Calu3 (cell line): Measurements from ENCODE around the gene WDR82. TPM values are rescaled to one million over a fixed set of nuclear protein-coding genes. Genes with fewer than 3 reads are reported as not detected.

Experiments used
- BruUV-seq: library from RNA; stranded (reverse); fragments of 400-500 nt; replicated peaks from 2 replicates; lab custom pipeline; 2021; lab: Mats Ljungman, UMichigan
- CTCF ChIA-PET: fragments of 300-600 bp; sonication (Branson Sonifier 250); formaldehyde crosslinking; loops from one replicate; lab custom pipeline; 2022; ENCODE audit warnings: antibody characterized with exemption; lab: Charles Lee
- DNase-seq: peaks from one replicate; pipeline ENCODE4 v3.0.0; 2022
- H3K27ac Mint-ChIP-seq: one replicate; pipeline ENCODE4 v1.8.0; 2022; ENCODE audit warnings: mixed read lengths; ENCODE audit not compliant: unreplicated experiment
- H3K27me3 Mint-ChIP-seq: one replicate; pipeline ENCODE4 v1.8.0; 2022; ENCODE audit warnings: mixed read lengths; ENCODE audit not compliant: unreplicated experiment
- H3K36me3 Mint-ChIP-seq: one replicate; pipeline ENCODE4 v1.8.0; 2022; ENCODE audit warnings: mild to moderate bottlenecking, moderate library complexity, mixed read lengths; ENCODE audit not compliant: insufficient read depth, unreplicated experiment
- H3K4me1 Mint-ChIP-seq: one replicate; pipeline ENCODE4 v1.8.0; 2022; ENCODE audit warnings: mild to moderate bottlenecking, low read depth, mixed read lengths; ENCODE audit not compliant: unreplicated experiment
- H3K4me3 Mint-ChIP-seq: one replicate; pipeline ENCODE4 v1.8.0; 2022; ENCODE audit warnings: mild to moderate bottlenecking, low read depth, moderate library complexity, mixed read lengths; ENCODE audit not compliant: unreplicated experiment
- H3K9me3 Mint-ChIP-seq: one replicate; pipeline ENCODE4 v1.8.0; 2022; ENCODE audit warnings: low read depth, mixed read lengths; ENCODE audit not compliant: unreplicated experiment
- intact Hi-C: fragments of 100-400 bp; cut with micrococcal nuclease; formaldehyde crosslinking; loops from one replicate; pipeline ENCODE4 v1.10.0; 2022; ENCODE audit not compliant: unreplicated experiment
- total RNA-seq: library from RNA; stranded (reverse); gene quantifications from 2 replicates; pipeline ENCODE4 v1.2.3, GENCODE V29; 2022
- TF ChIP-seq, protein P1 (sequence below): fragments of 200-600 bp; IDR thresholded peaks from one replicate; pipeline ENCODE4 v1.8.0; 2022; ENCODE audit warnings: antibody characterized with exemption; ENCODE audit not compliant: unreplicated experiment

The WDR82 gene
- total RNA-seq, 1 experiment from 2014 or later: 59.7 TPM

DNA sequence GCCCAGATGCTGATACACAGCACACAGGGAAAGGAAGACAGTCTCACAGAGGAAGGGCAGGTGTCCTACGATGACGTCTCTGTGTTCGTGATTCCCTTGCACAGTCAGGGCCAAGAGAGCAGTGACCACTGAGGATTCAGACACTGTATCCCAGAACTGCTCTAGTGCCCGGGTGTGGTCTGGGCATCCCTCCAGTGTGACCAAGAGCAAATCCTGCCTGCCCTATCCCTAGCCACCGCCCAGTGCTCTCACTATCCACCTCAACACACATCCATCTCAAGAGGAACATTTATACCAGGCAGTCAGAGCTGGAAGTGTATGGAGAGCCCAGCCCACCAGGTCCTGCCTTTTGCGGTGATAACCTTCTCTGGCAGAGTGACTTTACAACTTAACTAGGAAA, 28.8 kb downstream of the WDR82 start:
- H3K27ac Mint-ChIP-seq: no peak overlapping the region
- intact Hi-C loops: no loop called here
- no peaks in the 10 kb centered on the region for H3K9me3 Mint-ChIP-seq
- no peaks in the 10 kb centered on the region for H3K27me3 Mint-ChIP-seq
- TF ChIP-seq, protein P1, sequence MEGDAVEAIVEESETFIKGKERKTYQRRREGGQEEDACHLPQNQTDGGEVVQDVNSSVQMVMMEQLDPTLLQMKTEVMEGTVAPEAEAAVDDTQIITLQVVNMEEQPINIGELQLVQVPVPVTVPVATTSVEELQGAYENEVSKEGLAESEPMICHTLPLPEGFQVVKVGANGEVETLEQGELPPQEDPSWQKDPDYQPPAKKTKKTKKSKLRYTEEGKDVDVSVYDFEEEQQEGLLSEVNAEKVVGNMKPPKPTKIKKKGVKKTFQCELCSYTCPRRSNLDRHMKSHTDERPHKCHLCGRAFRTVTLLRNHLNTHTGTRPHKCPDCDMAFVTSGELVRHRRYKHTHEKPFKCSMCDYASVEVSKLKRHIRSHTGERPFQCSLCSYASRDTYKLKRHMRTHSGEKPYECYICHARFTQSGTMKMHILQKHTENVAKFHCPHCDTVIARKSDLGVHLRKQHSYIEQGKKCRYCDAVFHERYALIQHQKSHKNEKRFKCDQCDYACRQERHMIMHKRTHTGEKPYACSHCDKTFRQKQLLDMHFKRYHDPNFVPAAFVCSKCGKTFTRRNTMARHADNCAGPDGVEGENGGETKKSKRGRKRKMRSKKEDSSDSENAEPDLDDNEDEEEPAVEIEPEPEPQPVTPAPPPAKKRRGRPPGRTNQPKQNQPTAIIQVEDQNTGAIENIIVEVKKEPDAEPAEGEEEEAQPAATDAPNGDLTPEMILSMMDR: no peak
- H3K36me3 Mint-ChIP-seq: peaks cover 61% of the 10 kb centered on the region
- DNase-seq: no peak
- CTCF ChIA-PET: interaction anchor here (0.5 kb wide), 1 partner anchor 80 kb away, joined by 3 read pairs; no protein-coding TSS in a partner anchor
- H3K4me1 Mint-ChIP-seq: no peaks in the 10 kb centered on the region
- H3K4me3 Mint-ChIP-seq: no peak overlapping the region
- BruUV-seq: no TSS peak

DNA sequence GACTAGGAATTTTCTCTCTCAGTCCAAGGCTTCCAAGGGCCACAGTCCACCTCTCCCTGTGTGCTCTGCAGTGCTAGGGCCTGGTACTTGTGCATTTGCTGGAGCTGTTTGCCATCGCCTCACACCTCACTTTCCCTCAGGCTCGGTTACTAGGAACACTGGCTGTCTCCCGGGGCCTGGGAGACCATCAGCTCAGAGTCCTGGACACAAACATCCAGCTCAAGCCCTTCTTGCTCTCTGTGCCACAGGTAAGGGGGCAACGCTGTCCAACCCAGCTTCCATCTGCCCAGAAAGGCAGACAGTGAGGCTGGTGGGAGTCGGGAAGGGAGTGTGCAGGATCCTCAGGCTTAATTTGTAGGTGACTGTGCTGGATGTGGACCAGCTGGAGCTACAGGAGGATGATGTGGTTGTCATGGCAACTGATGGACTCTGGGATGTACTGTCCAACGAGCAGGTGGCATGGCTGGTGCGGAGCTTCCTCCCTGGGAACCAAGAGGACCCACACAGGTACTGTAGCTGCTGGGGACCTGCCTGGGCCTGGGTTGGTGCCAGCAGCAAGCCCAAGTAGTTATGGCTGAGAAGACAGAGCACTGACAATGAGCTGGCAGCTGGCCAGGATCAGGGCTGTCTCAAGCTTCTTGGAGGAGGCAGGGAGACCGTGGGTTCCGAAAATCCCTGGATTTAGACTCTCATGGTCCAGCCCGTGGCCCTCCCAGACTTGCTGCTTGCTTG, 29.5 kb downstream of the WDR82 start:
- TF ChIP-seq, protein P1: no peak
- CTCF ChIA-PET: interaction anchor here (0.5 kb wide), 1 partner anchor 79 kb away, joined by 3 read pairs; no protein-coding TSS in a partner anchor
- Mint-ChIP-seq H3K4me3 (no peak overlapping the region), H3K27me3 (no peaks in the 10 kb centered on the region), H3K27ac (peak overlapping the region; percentile 24), H3K36me3 (peaks cover 58% of the 10 kb centered on the region), H3K4me1 (no peaks in the 10 kb centered on the region), H3K9me3 (no peaks in the 10 kb centered on the region)
- intact Hi-C loops: no loop called here
- no peak for DNase-seq
- BruUV-seq: no TSS peak

DNA sequence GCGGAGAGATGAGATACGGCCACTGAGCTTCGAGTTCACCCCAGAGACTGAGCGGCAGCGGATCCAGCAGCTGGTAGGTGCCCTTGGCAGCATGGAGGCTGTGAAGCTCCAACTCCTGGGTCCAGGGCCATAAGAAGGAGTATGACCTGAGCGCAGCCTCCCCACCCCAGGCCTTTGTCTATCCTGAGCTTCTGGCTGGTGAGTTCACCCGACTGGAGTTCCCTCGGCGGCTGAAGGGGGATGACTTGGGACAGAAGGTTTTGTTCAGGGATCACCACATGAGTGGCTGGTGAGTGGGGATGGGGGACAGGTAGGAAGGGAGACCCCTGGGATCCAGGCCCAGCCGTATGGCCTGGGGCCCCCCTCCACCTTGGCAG, 30.3 kb downstream of the WDR82 start:
- Mint-ChIP-seq H3K36me3 (peaks cover 49% of the 10 kb centered on the region), H3K4me3 (peak overlapping the region; percentile 9), H3K27me3 (no peaks in the 10 kb centered on the region), H3K9me3 (no peaks in the 10 kb centered on the region), H3K27ac (peak overlapping the region; percentile 24), H3K4me1 (no peaks in the 10 kb centered on the region)
- intact Hi-C loops: no loop called here
- DNase-seq: no peak
- CTCF ChIA-PET: interaction anchor here (1.1 kb wide), 1 partner anchor 11 kb away, joined by 3 read pairs; no protein-coding TSS in a partner anchor
- TF ChIP-seq, protein P1: no peak
- no TSS peak for BruUV-seq

DNA sequence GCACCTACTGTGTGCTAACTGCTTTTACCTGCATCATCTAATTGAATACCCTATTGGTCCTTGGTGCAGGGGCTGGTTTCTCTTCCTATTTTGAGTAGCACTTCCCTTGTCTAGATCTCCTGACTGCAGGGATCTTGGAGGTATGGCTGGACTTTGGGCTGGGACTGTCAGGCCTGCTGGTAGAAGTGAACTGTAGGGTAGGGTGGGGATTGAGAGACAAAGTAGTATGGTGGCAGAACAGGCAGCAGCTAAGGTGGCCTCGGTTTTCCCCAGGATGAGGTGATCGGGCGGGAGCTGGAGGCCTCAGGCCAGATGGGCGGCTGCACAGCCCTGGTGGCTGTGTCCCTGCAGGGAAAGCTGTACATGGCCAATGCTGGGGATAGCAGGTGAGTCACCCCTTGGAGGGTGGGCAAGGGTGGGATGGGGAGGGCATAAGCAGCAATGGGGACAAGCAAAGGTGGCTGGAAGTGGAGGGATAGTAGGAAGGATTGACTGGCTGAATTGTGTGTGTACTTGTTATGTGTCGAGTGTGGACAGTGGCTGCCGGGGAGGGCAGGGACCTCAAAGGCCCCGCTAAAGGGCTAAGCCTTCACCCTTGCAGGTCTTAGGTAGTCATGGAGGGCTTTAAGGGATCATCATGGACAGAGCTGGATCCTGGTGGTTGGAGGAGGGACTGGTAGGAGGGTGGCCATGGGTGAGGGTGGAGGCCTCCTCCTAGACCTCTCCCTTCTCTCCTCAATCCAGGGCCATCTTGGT, 30.9 kb downstream of the WDR82 start:
- BruUV-seq: no TSS peak
- CTCF ChIA-PET: interaction anchor here (1.1 kb wide), 1 partner anchor 10 kb away, joined by 3 read pairs; no protein-coding TSS in a partner anchor
- peak overlapping the region; percentile 24 for H3K27ac Mint-ChIP-seq
- intact Hi-C loops: no loop called here
- H3K36me3 Mint-ChIP-seq: peaks cover 44% of the 10 kb centered on the region
- peak overlapping the region; percentile 9 for H3K4me3 Mint-ChIP-seq
- DNase-seq: no peak
- H3K27me3 Mint-ChIP-seq: no peaks in the 10 kb centered on the region
- TF ChIP-seq, protein P1: no peak
- no peaks in the 10 kb centered on the region for H3K4me1 Mint-ChIP-seq
- no peaks in the 10 kb centered on the region for H3K9me3 Mint-ChIP-seq
